Stimulated activated CD8-positive, alpha-beta memory T cell treated with anti-CD3 and anti-CD28 coated beads, Interleukin-2, amount 100 ng/mL, for 1 hour (primary cell): ENCODE data around the gene IFT122.

Experiments used
- DNase-seq, 2 donors: peaks; one replicate each; pipeline ENCODE4 v3.0.0-alpha.2; 2020; ENCODE audit warnings: low read depth in 2 of 2

The IFT122 gene

GRCh38 chr3:129413687-129414506 is 26.1 kb upstream of the IFT122 start:
- no peak for DNase-seq

- DNase-seq = no peak
Observed at GRCh38 chr3:129415378-129415777, 24.6 kb upstream of the IFT122 start.

GRCh38 chr3:129415830-129416229 is 24.2 kb upstream of the IFT122 start:
- DNase-seq = no peak

GRCh38 chr3:129416415-129416814 is 23.6 kb upstream of the IFT122 start:
- no peak for DNase-seq

- no peak for DNase-seq
Observed at GRCh38 chr3:129417326-129417725, 22.7 kb upstream of the IFT122 start.

GRCh38 chr3:129418041-129418973 is 21.7 kb upstream of the IFT122 start:
- no peak for DNase-seq

- DNase-seq = no peak
Observed at GRCh38 chr3:129419476-129419875, 20.5 kb upstream of the IFT122 start.

- no peak for DNase-seq
Observed at GRCh38 chr3:129421236-129421883, 18.7 kb upstream of the IFT122 start.

GRCh38 chr3:129421988-129422745 is 17.9 kb upstream of the IFT122 start:
- DNase-seq = no peak

GRCh38 chr3:129422897-129423296 is 17.1 kb upstream of the IFT122 start:
- DNase-seq = no peak

GRCh38 chr3:129424185-129424841 is 15.7 kb upstream of the IFT122 start:
- DNase-seq = no peak

- DNase-seq = no peak
Observed at GRCh38 chr3:129425213-129425612, 14.8 kb upstream of the IFT122 start.

GRCh38 chr3:129425619-129426018 is 14.4 kb upstream of the IFT122 start:
- no peak for DNase-seq

- DNase-seq = no peak
Observed at GRCh38 chr3:129428007-129428375, 12.0 kb upstream of the IFT122 start.

- DNase-seq = peak; percentile 74 to 76
Observed at GRCh38 chr3:129428376-129429079, 11.5 kb upstream of the IFT122 start, which contains the start of gene EFCAB12. TSS of gene EFCAB12 (minus strand) at chr3:129428636. CDS start at chr3:129428488, 148 bp downstream.

GRCh38 chr3:129429080-129429451 is 11.0 kb upstream of the IFT122 start:
- DNase-seq = no peak

GRCh38 chr3:129429602-129430001 is 10.4 kb upstream of the IFT122 start:
- no peak for DNase-seq

- no peak for DNase-seq
Observed at GRCh38 chr3:129432036-129432435, 8.0 kb upstream of the IFT122 start.

GRCh38 chr3:129432671-129433070 is 7.4 kb upstream of the IFT122 start:
- no peak for DNase-seq

GRCh38 chr3:129433565-129433964 is 6.5 kb upstream of the IFT122 start:
- DNase-seq = no peak
